Activated CD4-positive, CD25-positive, alpha-beta regulatory T cell (primary cell): Measurements from ENCODE around the gene RNU5D-1.
A peak's percentile ranks its signal among the peaks of the same experiment; 100 is the strongest.

ENCODE experiments used
- DNase-seq, 4 experiments: peaks; one replicate each; lab custom pipeline; 2025; lab: John Stamatoyannopoulos, UW

The RNU5D-1 gene

GRCh38 chr1:44733365-44733764 is 2.4 kb upstream of the RNU5D-1 start:
- DNase-seq: no peak

- no peak for DNase-seq
Measured at GRCh38 chr1:44724955-44725698, 5.8 kb downstream of the RNU5D-1 start.

- no peak for DNase-seq
Measured at GRCh38 chr1:44724296-44724954, 6.5 kb downstream of the RNU5D-1 start.

GRCh38 chr1:44723496-44724295 is 7.3 kb downstream of the RNU5D-1 start:
- no peak for DNase-seq

GRCh38 chr1:44723064-44723463 is 7.9 kb downstream of the RNU5D-1 start:
- no peak for DNase-seq

- peak; percentile 20 to 63 (median 46) for DNase-seq
Measured at GRCh38 chr1:44721485-44722361, 9.2 kb downstream of the RNU5D-1 start.

GRCh38 chr1:44720281-44720680 is 10.7 kb downstream of the RNU5D-1 start:
- no peak for DNase-seq

GRCh38 chr1:44719318-44719717 is 11.7 kb downstream of the RNU5D-1 start:
- DNase-seq: no peak

GRCh38 chr1:44718091-44718490 is 12.9 kb downstream of the RNU5D-1 start:
- DNase-seq: no peak

- DNase-seq: no peak
Measured at GRCh38 chr1:44717653-44718052, 13.3 kb downstream of the RNU5D-1 start.

- DNase-seq: no peak
Measured at GRCh38 chr1:44717156-44717555, 13.8 kb downstream of the RNU5D-1 start.

GRCh38 chr1:44714944-44715571 is 15.9 kb downstream of the RNU5D-1 start:
- peak in 2 of 4 experiments; percentile 20 to 25 for DNase-seq

- DNase-seq: no peak
Measured at GRCh38 chr1:44714532-44714931, 16.4 kb downstream of the RNU5D-1 start.

- DNase-seq: no peak
Measured at GRCh38 chr1:44713321-44713781, 17.6 kb downstream of the RNU5D-1 start.

GRCh38 chr1:44707959-44708831 is 22.8 kb downstream of the RNU5D-1 start:
- no peak for DNase-seq

GRCh38 chr1:44707112-44707881 is 23.7 kb downstream of the RNU5D-1 start:
- no peak for DNase-seq

- DNase-seq: no peak
Measured at GRCh38 chr1:44705938-44706337, 25.0 kb downstream of the RNU5D-1 start.

GRCh38 chr1:44705470-44705869 is 25.5 kb downstream of the RNU5D-1 start:
- no peak for DNase-seq

GRCh38 chr1:44701141-44701573 is 29.8 kb downstream of the RNU5D-1 start:
- no peak for DNase-seq
